ENCODE measurements around the gene SH3TC1.

DNA sequence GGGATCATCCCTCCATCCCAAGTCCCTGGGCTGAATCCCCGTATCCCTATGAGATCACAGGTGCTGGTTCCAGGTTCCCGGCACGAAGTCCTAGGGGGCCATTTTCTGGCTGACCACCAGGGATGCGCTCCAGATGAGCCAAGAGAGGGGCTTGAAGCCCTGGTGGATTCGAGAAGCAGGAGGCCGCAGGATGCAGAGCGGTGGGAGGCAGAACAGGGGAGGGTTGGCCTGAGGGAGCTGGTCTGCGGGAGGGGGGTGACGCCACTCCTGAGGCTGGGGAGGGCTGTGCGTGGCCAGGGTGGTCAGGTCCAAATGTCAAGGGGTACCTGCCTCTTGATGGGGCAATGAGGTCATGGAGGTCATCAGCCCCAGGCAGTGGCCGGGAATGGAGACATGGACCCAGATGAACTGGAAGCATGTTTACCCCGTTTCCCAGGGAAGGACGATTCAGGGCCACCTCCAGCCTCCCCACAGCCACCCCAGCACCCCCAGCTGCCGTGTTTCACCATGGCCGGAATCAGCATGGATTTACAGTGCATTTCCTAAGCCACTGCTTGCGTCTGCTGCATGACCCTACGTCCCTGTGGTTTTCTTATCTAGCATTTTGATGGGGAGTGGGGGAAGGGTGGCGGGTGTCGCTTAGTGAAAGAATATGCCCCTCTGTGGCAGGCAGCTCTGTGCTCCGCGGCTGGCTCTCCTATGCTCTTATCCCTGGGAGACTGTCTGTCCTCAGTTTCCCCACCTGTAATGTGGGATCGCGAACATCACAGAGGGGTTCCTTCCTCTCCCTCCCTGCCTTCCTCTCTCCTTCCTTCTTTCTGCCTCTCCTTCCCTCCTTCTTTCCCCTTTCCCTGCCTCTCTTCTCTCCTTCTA, 53.4 kb downstream of the SH3TC1 start:
- TF ChIP-seq CTCF (IDR thresholded peaks at IDR 0.05) (no peak), POLR2AphosphoS5 (IDR thresholded peaks at IDR 0.05) (no peak)

Data from gastroesophageal sphincter (tissue), 3 donors.